ENCODE data around the gene ST6GAL2.

ST6GAL2 gene

GRCh38 chr2:106816974-106817373, 69.0 kb downstream of the ST6GAL2 start:
- no peak for DNase-seq

DNA sequence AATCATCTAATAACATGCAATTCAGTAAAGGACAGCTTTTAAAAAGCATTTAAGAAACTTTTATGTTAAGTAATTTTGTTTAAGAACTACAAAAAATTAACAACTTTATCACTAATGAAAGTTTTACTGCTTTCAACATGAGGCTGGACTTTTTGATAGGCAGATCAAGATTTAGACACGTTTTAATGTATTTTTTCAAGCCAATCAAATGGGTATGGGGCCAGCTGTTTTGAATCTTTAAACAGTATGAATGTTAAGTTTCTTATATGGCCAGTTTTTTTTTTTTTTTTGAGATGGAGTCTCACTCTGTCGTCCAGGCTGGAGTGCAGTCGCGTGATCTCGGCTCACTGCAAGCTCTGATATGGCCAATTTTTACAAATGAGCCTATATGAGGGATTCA, 73.1 kb downstream of the ST6GAL2 start:
- no peak for DNase-seq

DNA sequence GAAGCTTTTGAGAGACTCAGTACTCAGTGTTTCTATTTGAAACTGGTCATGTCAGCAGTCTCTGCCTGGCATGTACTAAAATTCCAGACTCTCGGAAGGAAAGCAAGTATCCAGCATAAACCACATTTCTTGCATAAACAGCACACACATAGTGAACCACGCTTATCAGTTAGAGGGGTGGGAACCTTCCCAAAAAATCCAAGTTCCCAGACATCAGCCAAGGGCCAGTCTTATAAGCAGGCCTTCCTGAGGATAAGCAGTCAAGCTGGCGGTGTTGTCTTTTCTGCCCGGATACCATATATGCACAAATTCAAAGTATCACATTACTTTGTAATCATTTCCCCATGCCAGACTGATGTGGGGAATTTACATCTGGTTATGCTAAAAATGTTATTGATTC, 73.6 kb downstream of the ST6GAL2 start:
- no peak for DNase-seq

DNA sequence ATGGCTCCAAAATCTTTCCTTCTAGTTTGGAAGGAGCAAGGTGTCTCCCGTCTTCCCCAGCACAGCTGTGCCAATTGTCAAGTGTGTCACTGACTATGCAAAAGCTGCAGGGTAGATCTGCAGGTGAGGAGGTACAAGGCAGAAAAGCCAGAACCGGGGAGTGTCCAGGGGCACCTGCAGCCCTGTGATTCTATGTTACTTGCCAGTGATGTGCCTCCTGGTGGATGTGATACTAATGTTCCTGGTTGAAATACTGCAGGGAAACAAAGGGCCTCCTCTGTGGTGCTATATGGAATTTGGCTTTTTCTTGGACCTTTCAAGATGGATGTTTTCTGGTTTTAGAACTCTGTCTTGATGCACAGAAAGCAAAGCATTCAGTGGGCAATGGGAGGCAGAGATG, 80.3 kb downstream of the ST6GAL2 start:
- no peak for DNase-seq

DNA sequence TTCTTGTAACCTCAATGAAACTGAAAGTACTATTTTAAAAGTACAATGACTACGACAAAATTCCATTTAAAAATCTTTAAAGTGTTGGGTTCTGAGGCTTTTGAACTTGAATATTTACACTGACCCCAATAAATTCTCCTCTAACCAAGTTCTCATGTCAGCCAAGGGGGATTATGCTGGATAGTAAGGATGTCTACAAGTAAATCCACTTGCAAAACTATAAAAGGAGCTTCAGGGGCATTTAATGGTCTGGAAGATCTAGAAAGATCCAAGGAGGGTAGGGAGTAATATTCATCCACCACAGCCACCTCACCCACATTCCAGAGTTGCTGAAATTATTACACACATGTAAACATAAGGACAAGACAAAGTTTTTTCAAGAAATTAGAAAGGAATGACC, 81.8 kb downstream of the ST6GAL2 start:
- no peak for DNase-seq

- DNase-seq = no peak
These were observed 84.9 kb downstream of the ST6GAL2 start for GRCh38 chr2:106800976-106801655.

- DNase-seq = no peak
These were observed 85.8 kb downstream of the ST6GAL2 start for GRCh38 chr2:106800180-106800579.

DNA sequence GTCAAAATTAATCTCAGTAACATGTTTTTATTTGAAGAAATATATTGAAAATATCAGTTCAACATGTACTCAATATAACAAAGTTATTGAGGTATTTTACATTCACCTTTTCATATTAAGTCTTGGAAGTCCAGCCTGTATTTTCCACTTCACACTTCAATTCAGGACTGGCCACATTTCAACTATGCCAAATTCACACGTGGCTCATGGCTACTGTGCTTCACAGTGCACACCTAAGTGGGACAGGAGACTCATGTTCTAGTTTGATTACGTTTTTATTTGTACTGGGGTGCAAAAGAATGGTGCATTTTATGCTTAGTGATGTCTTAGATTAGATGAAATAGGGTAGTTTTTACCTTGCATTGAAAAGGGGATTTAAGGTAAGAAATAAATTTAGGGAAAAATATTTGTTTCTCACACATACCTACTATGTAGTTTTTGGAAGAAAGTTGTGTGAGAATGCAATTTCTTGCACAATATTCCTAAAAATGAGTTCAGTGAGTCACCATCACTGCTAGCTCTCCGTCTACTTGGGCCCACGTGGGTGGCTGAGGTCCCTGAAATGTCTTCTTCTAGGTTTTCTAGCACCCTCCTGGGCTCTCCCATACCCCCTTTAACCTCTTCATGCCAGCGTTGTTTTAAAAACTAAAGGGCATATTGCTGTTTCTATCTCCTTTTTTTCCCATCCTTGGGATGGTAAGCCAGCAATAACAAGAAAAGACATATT, 87.0 kb downstream of the ST6GAL2 start:
- DNase-seq = no peak

- DNase-seq = no peak
These were observed 88.5 kb downstream of the ST6GAL2 start for GRCh38 chr2:106797494-106797893.

GRCh38 chr2:106792671-106793070, 93.3 kb downstream of the ST6GAL2 start:
- DNase-seq = no peak

- DNase-seq = no peak
These were observed 96.8 kb downstream of the ST6GAL2 start for GRCh38 chr2:106789185-106789584.

- DNase-seq = no peak
These were observed 103.3 kb downstream of the ST6GAL2 start for GRCh38 chr2:106782681-106783080.

DNA sequence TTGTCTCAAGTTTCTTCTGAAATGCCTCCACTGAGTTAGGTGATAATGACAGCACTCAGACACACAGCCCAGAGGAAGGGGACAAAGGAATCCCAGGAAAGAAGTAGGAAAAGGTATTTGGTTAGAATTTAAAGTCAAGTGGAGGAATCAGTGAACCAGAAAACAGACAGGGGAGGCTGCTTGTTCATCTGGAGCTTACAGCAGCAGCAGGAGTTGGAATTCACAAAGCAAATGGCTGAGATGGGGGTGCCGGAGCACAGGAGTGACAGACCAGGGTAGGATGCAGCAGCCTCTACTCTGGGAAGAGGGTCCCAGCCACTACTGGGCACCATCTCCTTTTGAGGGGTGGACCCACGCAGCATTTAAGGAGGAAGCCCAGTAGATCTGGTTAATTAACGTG, 104.8 kb downstream of the ST6GAL2 start:
- no peak for DNase-seq

- DNase-seq = no peak
These were observed 114.2 kb downstream of the ST6GAL2 start for GRCh38 chr2:106771811-106772210.

DNA sequence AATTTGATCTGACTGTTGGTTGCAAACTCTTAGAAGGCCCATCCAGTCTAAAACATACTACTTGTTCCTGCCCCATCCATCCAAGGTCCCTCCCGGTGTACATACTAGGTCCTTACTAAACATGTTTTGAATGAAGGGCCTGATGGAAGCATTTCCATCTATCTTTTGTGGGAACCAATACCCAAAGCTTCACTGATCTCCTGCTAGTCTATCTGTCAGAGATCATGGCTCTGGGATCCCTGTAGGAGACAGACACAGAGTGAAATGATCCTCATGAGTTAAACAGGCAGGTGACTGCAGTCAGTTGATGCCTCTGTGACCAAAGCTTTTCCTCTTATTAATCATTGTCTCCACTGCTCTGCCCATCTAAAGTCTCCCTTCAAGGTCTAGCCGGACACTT, 115.0 kb downstream of the ST6GAL2 start:
- DNase-seq = no peak

GRCh38 chr2:106764614-106765013, 121.4 kb downstream of the ST6GAL2 start:
- no peak for DNase-seq

DNA sequence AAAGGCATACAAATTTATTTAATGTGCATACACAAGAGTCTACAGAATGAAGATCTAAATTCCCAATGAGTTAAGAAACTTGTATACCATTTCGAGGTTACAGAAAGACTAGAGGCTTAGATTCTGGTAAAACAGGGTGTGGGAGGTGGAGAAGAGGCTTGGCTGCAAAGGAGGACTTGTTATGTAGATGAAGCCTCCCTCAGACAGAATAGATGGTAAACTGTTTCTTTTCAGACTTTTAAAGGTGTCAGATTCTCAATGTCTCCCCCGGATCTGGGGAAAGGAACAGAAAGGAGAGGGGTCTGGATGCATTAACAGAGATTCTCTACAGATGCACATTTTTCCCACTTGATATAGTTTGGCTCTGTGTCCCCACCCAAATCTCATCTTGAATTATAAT, 126.0 kb downstream of the ST6GAL2 start:
- DNase-seq = no peak

DNA sequence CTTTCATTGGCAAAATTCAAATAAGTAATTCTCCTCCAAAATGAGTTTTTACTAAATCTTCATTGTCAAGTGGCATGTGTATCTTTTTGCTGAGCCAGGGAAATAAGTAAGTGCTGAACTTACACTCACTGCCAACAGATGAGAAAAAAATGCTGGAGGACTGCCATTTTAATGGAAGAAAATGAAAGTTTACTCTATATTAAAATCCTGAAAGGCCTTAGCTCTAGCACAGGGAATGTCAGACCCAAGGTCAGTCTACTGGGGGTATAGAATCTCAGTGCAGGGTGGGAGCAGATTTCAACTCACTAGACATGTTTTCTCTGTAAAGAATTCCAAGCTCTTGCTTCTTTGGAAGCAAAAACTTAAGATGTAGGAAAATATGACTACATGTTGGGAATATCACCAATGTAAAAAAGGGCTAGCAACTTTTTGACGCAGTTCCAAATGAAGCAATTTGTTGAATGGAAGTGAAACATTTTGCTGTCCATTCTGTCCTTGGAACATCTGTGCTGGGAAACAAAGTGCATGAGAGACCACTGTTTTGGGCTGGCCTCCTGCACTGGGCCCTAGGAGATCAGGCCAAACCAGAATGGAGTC, 127.0 kb downstream of the ST6GAL2 start:
- no peak for DNase-seq
